Astrocyte (in vitro differentiated cells and primary cell): Measurements from ENCODE around the gene PARD3B.

Experiments used
- CTCF ChIP-seq: IDR thresholded peaks from 2 replicates; pipeline ENCODE4 v1.5.1; 2011; ENCODE audit warnings: low read depth, mild to moderate bottlenecking, inconsistent platforms, low read length, moderate library complexity; ENCODE audit not compliant: insufficient read depth
- EZH2 ChIP-seq: IDR thresholded peaks from 2 replicates; pipeline ENCODE4 v1.6.1; 2012; ENCODE audit warnings: mild to moderate bottlenecking, low read length, inconsistent platforms; ENCODE audit not compliant: insufficient read depth

GRCh38 chr2:205555566-205556230 lies 1010.4 kb downstream of the PARD3B start:
- TF ChIP-seq CTCF, result no peak
- no peak for TF ChIP-seq EZH2
